ELR (cell line): ENCODE results near the gene MMP2.

Experiments used
- DNase-seq: peaks from one replicate; pipeline ENCODE4 v3.0.0-alpha.2; 2015; ENCODE audit warnings: low read depth

MMP2 gene

GRCh38 chr16:55478827-55479429, at the start of gene MMP2:
MMP2 (plus strand) TSS chr16:55479198; CDS start chr16:55479480, 282 bp downstream.
- DNase-seq, result peak; percentile 65

DNA sequence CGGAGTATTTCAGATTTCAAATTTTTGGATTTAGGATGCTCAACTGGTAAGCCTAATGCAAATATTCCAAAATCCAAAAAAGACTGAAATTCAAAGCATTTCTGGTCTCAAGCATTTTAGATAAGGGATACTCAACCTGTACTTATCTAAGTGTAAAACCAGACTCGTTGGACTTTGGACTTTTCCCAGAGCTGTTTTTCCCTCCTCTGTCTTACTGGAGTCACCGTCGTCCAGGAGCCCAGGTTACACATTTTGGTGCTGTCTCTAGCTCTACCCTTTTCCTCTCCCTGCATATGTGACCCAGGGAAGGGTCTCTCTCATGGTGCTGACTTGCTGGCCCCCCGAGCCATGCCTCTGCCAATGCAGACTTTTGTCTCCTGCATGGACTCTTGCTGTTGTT, 46.0 kb upstream of the MMP2 start:
- DNase-seq, result no peak

DNA sequence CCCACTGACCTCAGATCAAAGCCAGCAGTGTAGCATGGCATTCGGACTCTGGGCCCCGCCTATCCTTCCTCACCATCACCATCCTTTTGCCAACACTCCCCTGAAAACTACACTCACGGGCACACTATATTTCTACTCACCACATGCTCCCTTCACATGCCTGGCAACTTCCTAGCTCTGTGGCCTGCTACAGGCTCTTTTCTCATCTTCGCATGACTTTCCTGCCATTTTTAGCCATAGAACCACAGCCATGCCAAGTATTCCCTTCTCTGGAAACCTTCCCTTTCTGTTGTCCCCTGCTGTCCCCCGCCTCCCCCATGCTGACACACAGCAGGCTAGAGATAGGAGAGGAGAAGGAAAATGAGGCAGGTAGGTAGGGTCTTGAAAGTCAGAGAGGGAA, 45.5 kb upstream of the MMP2 start:
- no peak for DNase-seq

DNA sequence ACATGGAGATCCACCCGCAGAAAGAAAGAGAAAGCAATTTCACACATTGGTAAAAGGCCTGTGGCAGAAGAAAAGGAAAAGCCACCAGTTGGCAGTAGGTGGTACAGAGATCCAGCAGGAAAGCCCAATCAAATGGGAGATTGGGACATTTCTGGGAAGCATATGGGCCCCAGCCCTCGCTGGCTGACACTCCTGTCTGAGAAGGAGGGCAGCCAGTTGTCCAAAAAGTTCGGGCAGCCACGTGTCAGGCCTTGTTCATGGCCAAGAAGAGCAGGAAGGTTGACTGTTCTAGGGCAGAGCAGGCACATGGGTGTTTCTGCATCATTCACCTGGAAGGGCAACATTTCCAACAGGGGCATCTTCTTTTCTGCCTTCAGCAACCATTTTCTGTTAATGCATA, 45.0 kb upstream of the MMP2 start:
- DNase-seq, result no peak

DNA sequence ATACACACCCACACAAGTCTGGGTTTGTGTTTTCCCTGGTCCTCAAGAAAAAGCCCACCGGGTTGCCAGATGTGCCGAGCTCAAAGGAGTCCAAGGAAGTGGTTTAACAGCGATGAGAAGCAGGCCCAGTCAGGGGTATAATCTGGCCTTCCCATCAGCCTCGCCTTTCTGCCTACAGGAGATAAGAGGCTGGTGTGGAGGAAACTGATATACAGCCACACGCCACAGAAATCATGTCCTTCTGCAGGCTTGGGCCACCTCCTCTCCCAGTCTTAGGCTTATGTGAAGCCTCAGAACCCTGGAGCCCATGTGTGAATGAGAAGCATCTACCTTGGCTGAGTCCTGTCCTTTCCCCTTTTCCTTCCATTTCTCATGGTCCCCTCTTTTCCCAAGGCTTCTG, 43.6 kb upstream of the MMP2 start:
- DNase-seq, result no peak

DNA sequence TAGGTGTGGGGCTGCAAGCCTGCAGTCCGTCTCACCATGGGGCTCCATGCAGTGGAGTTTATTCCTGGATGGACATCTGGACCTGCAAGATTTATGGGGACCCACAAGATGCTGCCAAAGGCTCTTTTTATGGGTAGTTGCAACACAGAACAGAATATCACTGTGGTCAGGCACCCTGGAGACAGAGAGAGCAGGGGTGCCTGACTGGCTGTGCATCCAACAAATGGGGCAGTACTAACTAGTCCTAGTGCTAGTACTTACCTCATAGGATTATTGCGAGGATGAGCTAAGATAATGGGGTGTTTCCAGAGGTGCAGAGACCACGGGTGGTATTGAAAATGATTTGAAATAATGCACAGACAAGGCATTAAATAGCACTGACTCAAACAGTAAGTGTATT, 42.4 kb upstream of the MMP2 start:
- no peak for DNase-seq

DNA sequence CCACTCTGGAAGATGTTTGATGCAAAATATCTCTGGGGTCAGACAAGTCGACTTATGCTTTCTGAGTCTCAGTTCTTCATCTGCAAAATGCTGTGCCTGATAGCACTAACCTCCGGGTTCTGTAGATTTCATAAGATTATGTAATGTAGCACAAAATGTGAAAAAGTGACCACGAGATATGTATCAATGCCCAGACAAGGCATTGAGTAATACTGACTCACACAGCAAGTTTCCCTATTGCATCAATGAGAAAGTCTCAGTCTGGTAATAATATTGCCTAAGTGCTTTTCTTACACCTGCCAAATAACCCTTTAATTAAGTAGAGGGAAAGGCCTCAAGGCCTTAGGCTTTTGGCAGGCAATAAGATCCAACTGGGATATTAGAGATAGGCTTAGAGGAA, 41.4 kb upstream of the MMP2 start:
- peak; percentile 39 for DNase-seq

GRCh38 chr16:55438281-55438680, 40.7 kb upstream of the MMP2 start:
- no peak for DNase-seq

DNA sequence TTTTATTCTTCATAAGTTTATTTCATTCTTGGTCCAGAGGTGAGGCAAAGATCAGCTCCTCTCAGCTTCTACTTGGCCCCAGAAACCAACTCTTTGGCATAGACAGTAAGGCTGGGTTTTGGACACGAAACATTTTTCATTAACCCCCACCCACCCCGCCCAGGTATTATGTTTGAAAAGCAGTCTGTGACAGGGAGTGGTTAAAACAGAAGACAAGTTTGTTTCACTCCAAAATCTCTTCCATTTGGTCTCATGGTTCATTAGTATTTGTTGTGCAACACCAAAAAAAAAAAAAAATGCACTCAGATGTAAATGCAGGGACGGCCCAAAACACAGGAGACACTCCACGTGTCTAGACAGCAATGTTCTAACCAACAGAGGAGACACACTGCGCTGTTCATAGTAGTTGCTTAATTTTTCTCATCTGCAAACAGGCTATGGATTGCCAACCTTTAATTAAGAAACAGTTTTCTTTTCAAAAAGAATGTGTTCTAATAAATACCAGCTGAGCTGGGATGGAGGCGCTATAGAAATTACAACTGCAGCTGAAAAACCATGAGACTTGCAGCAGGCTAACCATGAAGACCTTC, 39.8 kb upstream of the MMP2 start:
- no peak for DNase-seq

GRCh38 chr16:55443434-55444346, 35.3 kb upstream of the MMP2 start:
- no peak for DNase-seq

- DNase-seq, result no peak
These were observed 34.1 kb upstream of the MMP2 start for GRCh38 chr16:55444754-55445485.

- no peak for DNase-seq
These were observed 31.8 kb upstream of the MMP2 start for GRCh38 chr16:55447231-55447630.

DNA sequence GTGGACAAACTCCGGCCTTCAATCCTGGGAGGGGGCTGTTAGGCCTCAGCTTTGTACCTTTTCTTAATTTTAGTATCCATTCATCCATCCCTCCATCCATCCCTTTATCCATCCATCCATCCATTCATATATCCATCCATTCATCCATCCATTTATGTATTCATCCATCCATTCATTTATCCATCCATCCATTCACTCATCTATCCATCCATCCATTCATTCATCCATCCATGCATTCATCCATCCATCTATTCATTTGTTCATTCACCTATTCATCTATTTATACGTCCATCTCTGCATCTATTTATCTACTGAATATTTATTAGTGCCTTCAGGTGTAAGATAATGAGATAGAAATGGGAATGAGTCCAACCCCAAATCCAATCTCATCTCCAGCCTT, 26.0 kb upstream of the MMP2 start:
- DNase-seq, result no peak

DNA sequence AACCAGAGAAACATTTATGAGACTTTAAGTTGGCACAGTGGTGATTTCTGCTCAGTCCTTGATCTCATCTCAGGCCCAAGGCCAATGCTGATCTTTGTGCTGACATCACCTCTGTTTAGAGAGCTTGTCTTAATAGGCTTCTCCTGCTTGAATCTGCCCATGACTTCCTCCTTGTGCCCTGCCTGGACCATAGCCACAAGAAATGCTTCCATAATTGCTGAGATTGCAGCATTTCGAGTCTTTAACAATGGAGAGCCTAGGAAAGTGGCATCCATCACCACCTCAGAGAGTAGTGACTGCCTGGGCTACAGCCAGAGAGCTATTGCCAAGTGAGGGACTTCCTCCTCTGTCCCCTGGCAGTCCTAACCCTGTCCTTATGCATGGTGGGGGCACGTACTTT, 25.1 kb upstream of the MMP2 start:
- DNase-seq, result no peak

DNA sequence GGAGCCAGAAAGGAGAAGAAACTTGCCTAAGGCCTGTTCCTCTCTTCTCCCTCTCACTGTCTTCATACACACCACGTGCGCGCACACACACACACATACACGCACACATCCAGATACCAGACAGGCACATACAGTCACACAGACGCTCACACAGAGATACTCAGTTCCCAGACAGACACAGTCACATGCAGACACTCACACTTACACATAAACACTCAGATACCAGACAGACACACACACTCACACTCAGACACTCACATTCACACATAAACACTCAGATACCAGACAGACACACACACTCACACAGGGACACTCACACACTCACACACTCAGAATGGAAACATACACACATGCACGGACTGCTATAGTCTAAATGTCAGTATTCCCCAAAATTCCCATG, 24.1 kb upstream of the MMP2 start:
- DNase-seq, result no peak

GRCh38 chr16:55462241-55462640, 16.8 kb upstream of the MMP2 start:
- no peak for DNase-seq

DNA sequence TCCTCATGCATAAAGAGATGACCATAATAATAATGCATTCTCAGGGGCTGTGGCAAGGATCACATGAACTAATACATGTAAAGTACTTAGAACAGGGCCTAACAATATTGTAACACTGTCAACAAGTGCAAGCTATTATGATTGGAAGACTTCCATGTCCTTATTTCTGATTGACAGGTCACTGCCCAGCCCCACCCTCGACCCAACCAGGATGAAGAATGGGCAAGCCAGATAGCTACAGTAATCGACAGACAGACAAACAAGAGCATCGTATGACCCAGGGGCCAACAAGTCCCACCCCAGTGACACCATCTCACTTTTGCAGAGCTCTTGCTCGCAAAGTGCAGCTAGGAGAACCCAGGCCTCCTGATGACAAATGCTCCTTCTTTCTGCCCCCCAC, 14.6 kb upstream of the MMP2 start:
- DNase-seq, result no peak

- DNase-seq, result peak; percentile 89
These were observed 13.7 kb upstream of the MMP2 start for GRCh38 chr16:55465077-55465896.

- DNase-seq, result no peak
These were observed 12.8 kb upstream of the MMP2 start for GRCh38 chr16:55466209-55466608.

DNA sequence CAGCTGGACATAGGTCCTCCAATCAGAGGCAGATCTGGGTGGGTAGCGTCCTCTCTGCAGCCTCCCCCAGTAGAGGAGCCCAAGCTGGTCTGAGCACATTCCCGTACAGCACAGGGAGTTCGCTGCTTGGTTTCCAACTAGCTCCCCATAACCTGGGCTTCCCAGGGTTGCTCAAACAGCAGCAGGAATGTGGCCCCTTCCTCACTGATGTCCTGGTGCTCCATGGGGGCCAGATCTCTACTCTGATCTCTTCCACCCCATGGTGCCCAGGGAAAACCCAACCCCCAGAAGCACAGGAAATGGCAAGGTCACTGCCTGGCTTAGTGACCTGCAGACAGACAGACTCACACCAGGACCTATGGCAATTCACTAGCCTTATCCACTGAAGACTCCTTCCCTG, 11.1 kb upstream of the MMP2 start:
- no peak for DNase-seq

DNA sequence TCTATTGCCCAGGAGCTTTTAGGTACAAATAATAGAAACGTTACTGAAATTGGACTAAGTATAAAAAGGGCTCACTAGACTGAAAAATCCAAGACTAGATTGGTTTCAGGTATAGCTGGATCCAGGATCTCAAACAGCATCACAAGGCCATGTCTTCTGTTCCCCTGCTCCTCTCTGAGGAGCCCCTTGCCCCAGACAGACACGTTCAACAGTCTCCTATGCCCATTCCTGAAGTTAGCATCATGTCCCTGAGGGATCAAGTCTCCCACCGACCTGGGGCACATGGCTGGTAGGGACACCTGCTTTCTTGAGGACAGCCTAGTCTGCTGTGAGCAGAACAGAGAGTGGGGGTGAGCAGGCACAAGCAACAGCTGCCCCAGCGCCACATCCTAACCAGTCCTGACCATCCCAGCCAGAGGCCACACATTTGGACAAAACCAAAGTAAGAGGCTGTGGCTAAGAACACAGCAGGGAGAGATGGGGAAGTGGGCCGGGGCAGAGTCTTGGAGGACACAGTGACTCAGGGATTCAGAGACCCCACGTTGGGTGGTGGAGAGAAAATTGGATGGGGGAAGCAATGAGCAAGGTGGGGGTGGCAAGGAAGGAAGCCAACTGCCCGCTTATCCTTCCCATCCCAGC, 10.5 kb upstream of the MMP2 start:
- DNase-seq, result no peak
